Tibial nerve (tissue), 4 donors: ENCODE measurements around the gene MTA2.

ENCODE experiments used
- CTCF ChIP-seq, 5 experiments: fragments of 200-600 bp in 3 of 5; fragments of 450-650 bp in 2 of 5; sonication (generic) in 3 of 5; IDR thresholded peaks; one replicate each; pipeline ENCODE4 v1.5.1; 2016 to 2019; ENCODE audit warnings: antibody characterized with exemption in 5 of 5, mild to moderate bottlenecking in 3 of 5, moderate library complexity in 2 of 5
- EP300 ChIP-seq, 2 donors: sonication (generic); formaldehyde crosslinking; IDR thresholded peaks; one replicate each; pipeline ENCODE4 v1.6.1; 2017; ENCODE audit warnings: antibody characterized with exemption in 2 of 2, mild to moderate bottlenecking in 1 of 2

- TF ChIP-seq CTCF (IDR thresholded peaks at IDR 0.05) (no peak), EP300 (IDR thresholded peaks at IDR 0.05) (no peak)
Measured at GRCh38 chr11:62649486-62649885, 47.8 kb upstream of the MTA2 start.
